T-helper 17 cell (primary cell): ENCODE measurements around the gene ITGA4. TPM values are rescaled to one million over a fixed set of nuclear protein-coding genes. Genes with fewer than 3 reads are reported as not detected.
A peak's percentile ranks its signal among the peaks of the same experiment; 100 is the strongest.
"Not testable (repeated sequence)": the region's sequence is repeated elsewhere in the genome, so short reads cannot be mapped to it uniquely, and the experiment has no call there.

ENCODE experiments used
- ATAC-seq: fragments of 150-1000 bp; cut with Tn5 transposase; 2 replicates; pipeline ENCODE4 v1.10.0; 2021; ENCODE audit warnings: mild to moderate bottlenecking, moderate library complexity
- DNase-seq, 3 donors: peaks; one replicate each; pipeline versions ENCODE4 v3.0.0 to v3.0.0-alpha.2; 2020 to 2021
- H3K9me3 ChIP-seq: one replicate; pipeline ENCODE4 v1.7.0; 2013; ENCODE audit warnings: low read length, mild to moderate bottlenecking; ENCODE audit not compliant: control insufficient read depth, poor library complexity, severe bottlenecking
- H3K27ac Mint-ChIP-seq: one replicate; pipeline ENCODE4 v1.8.0; 2022; ENCODE audit warnings: mild to moderate bottlenecking, moderate library complexity, mixed read lengths
- H3K27me3 Mint-ChIP-seq: one replicate; pipeline ENCODE4 v1.8.0; 2022; ENCODE audit warnings: mixed read lengths
- H3K36me3 Mint-ChIP-seq: one replicate; pipeline ENCODE4 v1.8.0; 2022; ENCODE audit warnings: low read depth, mixed read lengths
- H3K4me1 Mint-ChIP-seq: one replicate; pipeline ENCODE4 v1.8.0; 2022; ENCODE audit warnings: mild to moderate bottlenecking, mixed read lengths
- H3K4me3 Mint-ChIP-seq: one replicate; pipeline ENCODE4 v1.8.0; 2022; ENCODE audit warnings: mild to moderate bottlenecking, moderate library complexity, mixed read lengths
- total RNA-seq, 4 donors: library from RNA in 2 of 4; stranded (reverse) in 2 of 4; gene quantifications; one replicate each; pipeline ENCODE4 v1.2.3 and lab custom pipeline; 2022 to 2026

ITGA4 gene
- total RNA-seq, 2 donors from 2014 or later = 227 to 237 TPM

DNA sequence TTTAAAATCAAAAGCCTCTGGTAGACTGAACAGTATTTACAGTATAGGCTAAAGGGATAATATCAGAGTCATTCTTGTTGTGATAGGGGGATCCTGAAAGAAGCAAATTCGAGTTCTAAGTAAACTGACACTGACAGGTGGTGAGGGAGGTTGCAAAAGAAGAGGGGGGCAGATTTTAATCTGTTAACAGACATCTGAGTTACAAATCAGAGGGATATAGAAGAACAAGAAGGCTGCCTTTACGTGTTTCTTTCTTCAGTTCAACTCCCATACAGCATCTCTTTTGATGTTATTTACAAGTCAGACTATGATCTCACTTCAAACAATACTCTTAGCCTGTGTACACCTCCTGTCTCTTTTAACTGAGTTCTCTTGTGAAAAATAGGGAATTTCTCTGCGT lies 16.3 kb upstream of the ITGA4 start:
- Mint-ChIP-seq H3K27me3 (no peaks in the 10 kb centered on the region), H3K27ac (no peak overlapping the region), H3K36me3 (peaks cover 3% of the 10 kb centered on the region), H3K4me3 (no peak overlapping the region), H3K4me1 (peaks cover 19% of the 10 kb centered on the region)
- H3K9me3 ChIP-seq = no peaks in the 10 kb centered on the region
- DNase-seq = no peak
- no peak for ATAC-seq

GRCh38 chr2:181441670-181442069 lies 15.5 kb upstream of the ITGA4 start:
- no peaks in the 10 kb centered on the region for H3K27me3 Mint-ChIP-seq
- ATAC-seq = no peak
- no peak overlapping the region for H3K27ac Mint-ChIP-seq
- peaks cover 19% of the 10 kb centered on the region for H3K4me1 Mint-ChIP-seq
- H3K9me3 ChIP-seq = no peaks in the 10 kb centered on the region
- no peak for DNase-seq
- peaks cover 3% of the 10 kb centered on the region for H3K36me3 Mint-ChIP-seq
- H3K4me3 Mint-ChIP-seq = no peak overlapping the region

- Mint-ChIP-seq H3K4me3 (no peak overlapping the region), H3K36me3 (peaks cover 6% of the 10 kb centered on the region), H3K27ac (no peak overlapping the region), H3K4me1 (peaks cover 7% of the 10 kb centered on the region), H3K27me3 (no peaks in the 10 kb centered on the region)
- DNase-seq (no peak), ATAC-seq (no peak)
- H3K9me3 ChIP-seq = no peaks in the 10 kb centered on the region
Measured at GRCh38 chr2:181444654-181445053, 12.5 kb upstream of the ITGA4 start.

DNA sequence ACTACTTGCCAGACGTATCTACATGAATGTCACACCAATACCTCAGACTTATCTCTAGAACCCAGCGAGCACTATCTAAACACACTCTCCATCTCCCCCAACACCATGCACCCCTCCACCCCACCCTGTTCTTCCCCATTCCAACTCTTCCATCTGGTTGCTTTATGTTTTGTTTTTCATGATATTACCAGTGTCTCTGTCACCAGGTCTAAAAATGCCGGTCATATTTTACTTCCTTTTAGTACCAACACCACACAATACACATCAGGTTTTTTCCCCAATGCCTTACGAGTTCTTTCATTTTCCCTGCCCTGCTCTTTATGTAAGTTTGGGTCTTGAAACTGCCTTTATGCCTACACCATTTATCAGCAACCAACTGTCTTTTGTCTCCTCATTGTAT lies 10.2 kb upstream of the ITGA4 start:
- no peaks in the 10 kb centered on the region for H3K9me3 ChIP-seq
- peaks cover 6% of the 10 kb centered on the region for H3K4me1 Mint-ChIP-seq
- no peak overlapping the region for H3K4me3 Mint-ChIP-seq
- no peak for DNase-seq
- no peaks in the 10 kb centered on the region for H3K27me3 Mint-ChIP-seq
- ATAC-seq = no peak
- no peak overlapping the region for H3K27ac Mint-ChIP-seq
- H3K36me3 Mint-ChIP-seq = peaks cover 5% of the 10 kb centered on the region

- H3K4me3 Mint-ChIP-seq, H3K9me3 ChIP-seq, H3K4me1 Mint-ChIP-seq, H3K27ac Mint-ChIP-seq, H3K27me3 Mint-ChIP-seq, H3K36me3 Mint-ChIP-seq, ATAC-seq, DNase-seq: not testable (repeated sequence)
Measured at GRCh38 chr2:181449278-181449677, 7.9 kb upstream of the ITGA4 start.

- H3K4me3 Mint-ChIP-seq = peak overlapping the region; percentile 33
- DNase-seq (no peak), ATAC-seq (no peak)
- H3K36me3 Mint-ChIP-seq = peaks cover 9% of the 10 kb centered on the region
- H3K27ac Mint-ChIP-seq = peak overlapping the region; percentile 96
- no peaks in the 10 kb centered on the region for H3K9me3 ChIP-seq
- peaks cover 35% of the 10 kb centered on the region for H3K4me1 Mint-ChIP-seq
- H3K27me3 Mint-ChIP-seq = no peaks in the 10 kb centered on the region
Measured at GRCh38 chr2:181454686-181455450, 2.3 kb upstream of the ITGA4 start.

- no peaks in the 10 kb centered on the region for H3K9me3 ChIP-seq
- peaks cover 48% of the 10 kb centered on the region for H3K4me1 Mint-ChIP-seq
- peak overlapping the region; percentile 96 for H3K27ac Mint-ChIP-seq
- no peaks in the 10 kb centered on the region for H3K27me3 Mint-ChIP-seq
- H3K4me3 Mint-ChIP-seq = peak overlapping the region; percentile 97
- peaks cover 9% of the 10 kb centered on the region for H3K36me3 Mint-ChIP-seq
- DNase-seq = peak; percentile 28 to 50 (median 46)
- peak; percentile 81 for ATAC-seq
Measured at GRCh38 chr2:181456660-181457120, 496 bp upstream of the ITGA4 start.

DNA sequence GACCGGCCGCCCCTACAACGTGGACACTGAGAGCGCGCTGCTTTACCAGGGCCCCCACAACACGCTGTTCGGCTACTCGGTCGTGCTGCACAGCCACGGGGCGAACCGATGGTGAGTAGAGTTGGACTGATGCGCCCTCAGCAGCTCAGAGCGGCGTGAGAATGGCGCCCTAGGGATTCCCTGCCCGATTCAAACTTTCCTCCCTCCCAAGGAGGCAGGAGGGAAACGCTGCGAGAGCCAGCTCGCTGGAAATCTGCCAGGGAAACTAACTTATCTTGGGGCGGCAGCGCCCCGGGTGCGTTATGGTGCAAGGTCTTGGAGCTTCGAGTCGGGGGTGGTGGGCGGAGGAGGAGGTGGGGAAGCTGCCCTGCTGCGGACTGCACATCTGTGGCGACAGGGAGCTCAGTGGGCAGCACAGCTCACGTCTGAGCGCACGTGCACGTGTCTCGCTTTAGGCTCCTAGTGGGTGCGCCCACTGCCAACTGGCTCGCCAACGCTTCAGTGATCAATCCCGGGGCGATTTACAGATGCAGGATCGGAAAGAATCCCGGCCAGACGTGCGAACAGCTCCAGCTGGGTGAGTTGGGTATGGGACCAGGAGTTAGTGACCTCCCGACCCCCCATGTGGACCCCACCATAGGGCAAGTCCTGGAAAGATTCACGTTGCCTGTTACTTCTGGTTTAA lies 697 bp downstream of the ITGA4 start:
- Mint-ChIP-seq H3K27me3 (no peaks in the 10 kb centered on the region), H3K36me3 (peaks cover 9% of the 10 kb centered on the region), H3K27ac (peak overlapping the region; percentile 96), H3K4me3 (peak overlapping the region; percentile 97), H3K4me1 (peaks cover 54% of the 10 kb centered on the region)
- no peaks in the 10 kb centered on the region for H3K9me3 ChIP-seq
- DNase-seq (peak; percentile 13 to 22 (median 19)), ATAC-seq (peak; percentile 10)

DNA sequence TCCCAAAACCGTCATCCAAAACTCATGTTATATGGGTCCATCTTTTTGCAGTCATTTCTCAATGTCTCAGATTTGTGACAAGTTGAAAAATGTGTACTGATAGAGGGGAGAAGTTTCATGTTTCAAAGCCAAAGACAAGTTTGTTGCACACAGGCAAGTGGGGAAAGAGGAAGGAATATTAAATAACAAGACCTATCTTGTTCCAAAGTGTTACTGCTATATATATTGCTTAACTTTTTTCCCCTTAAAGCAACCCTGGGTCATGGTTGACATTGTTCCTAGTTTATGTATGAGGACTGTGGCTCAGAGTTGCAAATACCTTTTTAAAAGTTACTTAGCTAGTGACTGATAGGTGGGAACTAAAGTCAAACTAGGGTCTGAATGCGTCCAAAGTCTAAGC lies 1.7 kb downstream of the ITGA4 start:
- peak overlapping the region; percentile 97 for H3K4me3 Mint-ChIP-seq
- no peak for ATAC-seq
- no peaks in the 10 kb centered on the region for H3K9me3 ChIP-seq
- peaks cover 15% of the 10 kb centered on the region for H3K36me3 Mint-ChIP-seq
- peak overlapping the region; percentile 96 for H3K27ac Mint-ChIP-seq
- peaks cover 64% of the 10 kb centered on the region for H3K4me1 Mint-ChIP-seq
- no peak for DNase-seq
- no peaks in the 10 kb centered on the region for H3K27me3 Mint-ChIP-seq

GRCh38 chr2:181459621-181460021 lies 2.4 kb downstream of the ITGA4 start:
- H3K27me3 Mint-ChIP-seq = no peaks in the 10 kb centered on the region
- no peak for DNase-seq
- no peaks in the 10 kb centered on the region for H3K9me3 ChIP-seq
- H3K27ac Mint-ChIP-seq = peak overlapping the region; percentile 96
- peaks cover 17% of the 10 kb centered on the region for H3K36me3 Mint-ChIP-seq
- no peak for ATAC-seq
- peaks cover 66% of the 10 kb centered on the region for H3K4me1 Mint-ChIP-seq
- peak overlapping the region; percentile 97 for H3K4me3 Mint-ChIP-seq

GRCh38 chr2:181461056-181461997 lies 4.1 kb downstream of the ITGA4 start:
- DNase-seq (no peak), ATAC-seq (no peak)
- H3K9me3 ChIP-seq = no peaks in the 10 kb centered on the region
- Mint-ChIP-seq H3K27ac (peak overlapping the region; percentile 96), H3K4me3 (peak overlapping the region; percentile 97), H3K4me1 (peaks cover 57% of the 10 kb centered on the region), H3K27me3 (no peaks in the 10 kb centered on the region), H3K36me3 (peaks cover 21% of the 10 kb centered on the region)

GRCh38 chr2:181462033-181462432 lies 4.8 kb downstream of the ITGA4 start:
- H3K4me3 Mint-ChIP-seq = peak overlapping the region; percentile 73
- peaks cover 53% of the 10 kb centered on the region for H3K4me1 Mint-ChIP-seq
- DNase-seq (no peak), ATAC-seq (no peak)
- H3K27ac Mint-ChIP-seq = peak overlapping the region; percentile 96
- H3K27me3 Mint-ChIP-seq = no peaks in the 10 kb centered on the region
- peaks cover 21% of the 10 kb centered on the region for H3K36me3 Mint-ChIP-seq
- H3K9me3 ChIP-seq = no peaks in the 10 kb centered on the region

DNA sequence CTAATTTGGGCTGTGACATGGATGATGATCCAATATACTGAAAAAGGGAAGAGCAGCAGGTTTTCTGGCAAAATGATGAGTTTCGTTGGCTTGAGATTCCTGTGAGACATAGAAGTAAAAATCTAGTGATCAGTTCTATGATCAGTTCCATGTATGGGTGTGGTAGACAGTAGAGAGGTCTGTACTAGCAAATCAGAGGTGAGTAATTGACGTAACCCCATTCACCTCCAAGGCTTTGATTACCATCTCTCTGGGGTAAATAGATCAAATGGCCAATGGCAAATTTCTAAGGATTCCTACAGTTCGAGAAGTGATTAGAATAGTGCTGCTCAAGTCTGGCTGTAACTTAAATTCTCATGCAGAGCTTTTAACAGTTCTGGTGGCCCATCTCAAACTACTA lies 6.4 kb downstream of the ITGA4 start:
- peak overlapping the region; percentile 70 for H3K4me3 Mint-ChIP-seq
- ATAC-seq (peak; percentile 56), DNase-seq (no peak)
- peaks cover 14% of the 10 kb centered on the region for H3K36me3 Mint-ChIP-seq
- H3K27ac Mint-ChIP-seq = peak overlapping the region; percentile 96
- H3K27me3 Mint-ChIP-seq = no peaks in the 10 kb centered on the region
- peaks cover 59% of the 10 kb centered on the region for H3K4me1 Mint-ChIP-seq
- H3K9me3 ChIP-seq = no peaks in the 10 kb centered on the region
